Stimulated activated naive B cell treated with anti-CD40 and anti-IgM and Interleukin-4, amounts not matched to agents 10 μg/mL and 1 μg/mL and 100 μg/mL, for 72 hours (primary cell): Measurements from ENCODE around the gene ACTL7A.
"Not testable (repeated sequence)": the region's sequence is repeated elsewhere in the genome, so short reads cannot be mapped to it uniquely, and the experiment has no call there.

Experiments used
- ATAC-seq, 2 donors: fragments of 150-1000 bp; cut with Tn5 transposase; replicated peaks; 2 replicates each; pipeline ENCODE4 v1.10.0; 2021; ENCODE audit warnings: moderate library complexity in 1 of 2
- DNase-seq: peaks from one replicate; pipeline ENCODE4 v3.0.0; 2021
- H3K27ac Mint-ChIP-seq: one replicate; pipeline ENCODE4 v1.8.0; 2022; ENCODE audit warnings: mild to moderate bottlenecking, mixed read lengths
- H3K27me3 Mint-ChIP-seq, 2 donors: one replicate each; pipeline ENCODE4 v1.8.0; 2022; ENCODE audit warnings: mixed read lengths in 2 of 2
- H3K36me3 Mint-ChIP-seq, 2 donors: one replicate each; pipeline ENCODE4 v1.8.0; 2022; ENCODE audit warnings: mixed read lengths in 2 of 2, mild to moderate bottlenecking in 1 of 2
- H3K4me1 Mint-ChIP-seq, 2 donors: one replicate each; pipeline ENCODE4 v1.8.0; 2022; ENCODE audit warnings: mixed read lengths in 2 of 2, mild to moderate bottlenecking in 1 of 2
- H3K4me3 Mint-ChIP-seq, 2 donors: one replicate each; pipeline ENCODE4 v1.8.0; 2022; ENCODE audit warnings: mild to moderate bottlenecking in 2 of 2, mixed read lengths in 2 of 2, moderate library complexity in 1 of 2
- H3K9me3 Mint-ChIP-seq, 2 donors: one replicate each; pipeline ENCODE4 v1.8.0; 2022; ENCODE audit warnings: mixed read lengths in 2 of 2, mild to moderate bottlenecking in 1 of 2

Gene ACTL7A

DNA sequence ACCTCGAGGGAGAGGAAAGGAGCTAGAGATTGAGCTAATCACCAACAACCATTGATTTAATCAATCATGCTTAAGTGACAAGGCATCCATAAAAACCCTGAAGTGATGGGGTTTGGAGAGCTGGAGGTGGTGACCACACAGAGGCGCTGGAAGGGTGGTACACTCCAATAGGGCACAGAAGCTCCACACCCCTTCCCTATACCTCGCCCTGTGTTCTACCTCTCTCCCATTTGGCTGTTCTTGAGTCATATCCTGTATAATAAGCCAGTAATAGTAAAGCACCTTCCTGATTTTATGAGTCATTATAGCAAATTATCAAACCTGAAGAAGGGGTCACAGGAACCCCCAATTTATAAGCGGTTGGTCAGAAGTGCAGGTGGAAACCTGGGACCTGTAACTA is 24.5 kb upstream of the ACTL7A start:
- DNase-seq = no peak
- Mint-ChIP-seq H3K4me1 (peaks cover 21 to 30% of the 10 kb centered on the region in 2 donors), H3K36me3 (peaks cover 3% of the 10 kb centered on the region in 2 donors), H3K27ac (peak overlapping the region; percentile 2), H3K9me3 (no peaks in the 10 kb centered on the region), H3K27me3 (no peaks in the 10 kb centered on the region), H3K4me3 (no peak overlapping the region)
- ATAC-seq = no peak

DNA sequence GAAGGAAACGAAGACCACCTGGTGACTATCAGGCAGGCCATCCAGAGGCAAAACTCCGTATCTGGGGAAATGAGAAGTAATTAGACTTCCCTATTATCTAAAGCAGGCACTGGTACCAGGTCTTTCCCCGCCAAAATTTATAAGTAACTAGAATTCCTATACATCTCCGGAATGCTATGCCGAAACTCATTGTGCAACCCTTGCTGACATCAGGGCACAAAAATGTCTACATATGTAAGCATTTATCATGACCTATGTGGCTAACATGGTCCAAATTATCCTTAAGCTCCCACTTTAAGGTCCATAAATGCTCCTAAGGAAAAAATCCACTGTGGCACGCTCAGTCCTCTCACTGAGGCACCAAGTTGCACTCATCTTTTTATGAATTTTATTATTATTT is 24.0 kb upstream of the ACTL7A start:
- no peak for DNase-seq
- Mint-ChIP-seq H3K27ac (no peak overlapping the region), H3K4me3 (no peak overlapping the region), H3K4me1 (peaks cover 26 to 35% of the 10 kb centered on the region in 2 donors), H3K36me3 (peaks cover 1 to 3% of the 10 kb centered on the region in 2 donors), H3K9me3 (no peaks in the 10 kb centered on the region), H3K27me3 (no peaks in the 10 kb centered on the region)
- no peak for ATAC-seq

DNA sequence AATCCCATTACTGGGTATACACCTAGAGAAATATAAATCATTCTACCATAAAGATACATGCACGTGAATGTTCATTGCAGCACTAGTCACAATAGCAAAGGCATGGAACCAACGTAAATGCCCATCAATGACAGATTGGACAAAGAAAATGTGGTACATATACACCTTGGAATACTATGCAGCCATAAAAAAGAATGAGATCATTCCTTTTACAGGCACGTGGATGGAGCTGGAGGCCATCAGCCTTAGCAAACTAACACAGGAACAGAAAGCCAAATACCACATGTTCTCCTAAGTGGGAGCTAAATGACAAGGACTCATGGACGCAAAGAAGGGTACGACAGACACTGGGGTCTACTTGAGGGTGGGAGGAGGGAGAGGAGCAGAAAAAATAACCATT is 22.5 kb upstream of the ACTL7A start:
- not testable (repeated sequence) for H3K9me3 Mint-ChIP-seq, H3K27ac Mint-ChIP-seq, H3K27me3 Mint-ChIP-seq, ATAC-seq, H3K4me3 Mint-ChIP-seq, DNase-seq, H3K36me3 Mint-ChIP-seq
- peaks cover 25 to 36% of the 10 kb centered on the region in 2 donors for H3K4me1 Mint-ChIP-seq

DNA sequence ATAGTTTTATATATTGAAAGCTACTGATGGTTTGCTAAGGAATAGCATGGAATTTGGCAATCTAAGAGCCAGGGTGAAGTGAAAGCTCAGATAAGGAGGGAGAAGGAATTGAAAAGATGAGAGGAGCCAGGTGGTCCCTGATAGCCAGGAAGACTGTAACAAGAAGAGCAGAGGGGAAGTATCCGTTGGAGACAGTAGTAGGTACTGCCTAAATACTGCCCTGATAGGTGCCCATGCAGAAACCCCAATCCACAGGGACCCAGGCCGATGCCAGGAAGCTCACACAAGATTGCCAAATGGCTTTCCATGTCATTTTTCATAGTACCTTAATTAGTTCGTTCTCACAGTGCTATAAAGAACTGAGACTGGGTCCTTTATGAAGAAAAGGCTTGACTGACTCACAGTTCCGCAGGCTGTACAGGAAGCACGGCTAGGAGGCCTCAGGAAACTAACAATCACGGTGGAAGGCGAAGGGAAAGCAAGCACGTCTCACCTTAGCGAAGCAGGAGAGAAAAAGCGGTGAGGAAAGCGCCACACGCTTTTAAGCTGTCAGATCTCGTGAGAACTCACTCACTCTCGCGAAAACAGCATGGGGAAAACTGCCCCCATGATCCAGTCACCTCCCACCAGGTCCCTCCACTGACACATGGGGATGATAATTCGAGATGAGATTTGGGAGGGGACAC is 19.3 kb upstream of the ACTL7A start:
- peaks cover 10 to 22% of the 10 kb centered on the region in 2 donors for H3K4me1 Mint-ChIP-seq
- H3K36me3 Mint-ChIP-seq = peaks cover 0 to 3% of the 10 kb centered on the region in 2 donors
- H3K27ac Mint-ChIP-seq = peak overlapping the region; percentile 88

DNA sequence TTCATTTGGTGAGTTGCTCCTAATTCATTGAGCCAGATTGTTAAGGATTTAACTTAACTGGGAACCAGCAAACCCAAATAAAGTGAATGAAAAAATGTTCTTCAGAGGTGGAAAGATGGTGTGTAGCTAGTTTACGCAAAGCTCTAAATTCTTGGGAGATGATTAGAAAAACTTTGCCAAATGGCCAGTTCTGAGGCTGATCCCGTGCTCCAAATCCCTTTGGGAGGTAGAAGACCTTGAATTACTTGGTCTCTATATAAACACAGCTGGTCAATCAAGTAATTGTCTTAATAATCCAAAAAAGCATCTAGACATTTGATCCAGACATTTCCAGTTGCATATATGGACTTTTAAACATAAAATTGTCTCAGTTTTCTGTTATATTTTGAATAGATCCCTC is 17.7 kb upstream of the ACTL7A start:
- no peak for DNase-seq
- Mint-ChIP-seq H3K27ac (no peak overlapping the region), H3K36me3 (peaks cover 0 to 3% of the 10 kb centered on the region in 2 donors), H3K9me3 (no peaks in the 10 kb centered on the region), H3K27me3 (no peaks in the 10 kb centered on the region), H3K4me3 (no peak overlapping the region), H3K4me1 (peaks cover 10 to 22% of the 10 kb centered on the region in 2 donors)
- no peak for ATAC-seq

More for the DNA sequence above, 19.3 kb upstream of the ACTL7A start:
- Mint-ChIP-seq H3K4me3 (peak overlapping the region; percentile 79 to 82), H3K9me3 (no peaks in the 10 kb centered on the region), H3K27me3 (no peaks in the 10 kb centered on the region)
- ATAC-seq (peak; percentile 67 to 76), DNase-seq (peak; percentile 27)

DNA sequence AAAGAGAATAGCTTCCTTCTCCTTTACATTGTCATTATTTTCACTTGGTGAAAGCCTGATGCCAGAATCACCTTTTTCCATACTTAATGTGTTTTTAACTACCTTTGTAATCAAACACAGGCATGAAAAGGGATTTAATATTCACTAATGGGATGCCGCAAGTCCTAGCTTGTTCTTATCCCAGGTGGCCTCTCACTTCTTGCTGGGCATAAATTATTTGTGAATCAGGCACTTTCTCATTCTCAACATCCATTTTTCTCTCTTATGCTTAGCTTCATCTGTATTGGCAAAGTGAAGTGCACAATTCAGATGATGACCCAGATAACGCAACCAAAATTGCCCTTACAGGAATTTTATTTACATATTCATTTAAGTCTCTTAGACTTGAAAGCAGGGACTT is 17.2 kb upstream of the ACTL7A start:
- Mint-ChIP-seq H3K4me1 (peaks cover 10 to 22% of the 10 kb centered on the region in 2 donors), H3K36me3 (no peaks in the 10 kb centered on the region), H3K9me3 (no peaks in the 10 kb centered on the region), H3K27ac (no peak overlapping the region), H3K4me3 (no peak overlapping the region), H3K27me3 (no peaks in the 10 kb centered on the region)
- DNase-seq (no peak), ATAC-seq (no peak)

DNA sequence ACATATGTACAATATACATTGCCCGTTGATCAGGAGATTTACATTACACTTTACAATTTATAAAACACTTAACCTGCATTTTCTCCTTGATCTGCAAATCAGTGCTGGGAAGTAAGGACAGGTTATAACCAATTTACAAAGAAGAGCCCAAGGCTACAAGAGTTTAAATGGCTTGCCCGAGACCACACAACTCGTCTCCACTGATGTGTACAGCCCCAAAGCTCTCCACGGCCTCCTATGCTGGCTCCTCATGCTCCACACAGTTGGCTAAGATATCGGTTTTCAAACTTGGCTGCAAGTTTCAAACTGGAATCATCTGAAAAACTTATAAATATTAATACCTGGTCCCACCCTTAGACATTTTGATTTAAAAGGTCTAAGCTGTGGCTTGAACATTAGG is 16.6 kb upstream of the ACTL7A start:
- Mint-ChIP-seq H3K36me3 (no peaks in the 10 kb centered on the region), H3K27ac (no peak overlapping the region)

DNA sequence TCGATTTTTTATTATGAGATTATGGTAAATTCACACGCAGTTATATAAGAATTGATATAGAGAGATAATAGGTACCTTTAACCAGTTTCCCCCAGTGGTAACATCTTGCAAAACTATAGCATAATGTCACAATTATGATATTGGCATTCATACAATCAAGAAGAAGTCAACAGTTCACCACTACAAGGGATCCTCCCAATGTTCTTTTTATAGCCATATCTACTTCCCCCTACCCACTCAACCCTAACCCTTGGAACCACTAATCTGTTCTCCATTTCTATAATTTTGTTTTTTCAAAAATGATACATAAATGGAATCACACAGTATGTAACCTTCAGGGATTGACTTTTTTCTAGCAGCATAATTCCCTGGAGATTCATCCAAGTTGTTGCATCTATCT is 16.1 kb upstream of the ACTL7A start:
- H3K9me3 Mint-ChIP-seq = no peaks in the 10 kb centered on the region
- H3K4me1 Mint-ChIP-seq = peaks cover 10 to 22% of the 10 kb centered on the region in 2 donors
- no peak overlapping the region for H3K4me3 Mint-ChIP-seq
- H3K27me3 Mint-ChIP-seq = no peaks in the 10 kb centered on the region
- no peaks in the 10 kb centered on the region for H3K36me3 Mint-ChIP-seq
- no peak overlapping the region for H3K27ac Mint-ChIP-seq
- ATAC-seq (no peak), DNase-seq (no peak)

More for the DNA sequence above, 16.6 kb upstream of the ACTL7A start:
- Mint-ChIP-seq H3K27me3 (no peaks in the 10 kb centered on the region), H3K4me1 (peaks cover 10 to 22% of the 10 kb centered on the region in 2 donors), H3K4me3 (no peak overlapping the region), H3K9me3 (no peaks in the 10 kb centered on the region)
- no peak for ATAC-seq
- DNase-seq = no peak

DNA sequence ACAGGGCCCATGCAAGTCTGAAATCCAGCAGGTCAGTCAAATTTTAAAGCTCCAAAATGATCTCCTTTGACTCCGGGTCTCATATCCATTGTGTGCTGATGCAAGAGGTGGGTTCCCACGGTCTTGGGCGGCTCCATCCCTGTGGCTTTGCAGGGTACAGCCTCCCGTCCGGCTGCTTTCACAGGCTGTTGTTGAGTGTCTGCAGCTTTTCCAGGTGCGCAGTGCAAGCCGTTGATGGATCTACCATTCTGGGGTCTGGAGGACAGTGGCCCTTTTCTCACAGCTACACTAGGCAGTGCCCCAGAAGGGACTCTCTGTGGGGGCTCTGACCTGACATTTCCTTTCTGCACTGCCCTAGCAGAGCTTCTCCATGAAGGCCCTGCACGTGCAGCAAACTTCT is 13.8 kb upstream of the ACTL7A start:
- not testable (repeated sequence) for ATAC-seq, H3K4me3 Mint-ChIP-seq, H3K27ac Mint-ChIP-seq, H3K27me3 Mint-ChIP-seq, DNase-seq, H3K4me1 Mint-ChIP-seq, H3K36me3 Mint-ChIP-seq, H3K9me3 Mint-ChIP-seq

DNA sequence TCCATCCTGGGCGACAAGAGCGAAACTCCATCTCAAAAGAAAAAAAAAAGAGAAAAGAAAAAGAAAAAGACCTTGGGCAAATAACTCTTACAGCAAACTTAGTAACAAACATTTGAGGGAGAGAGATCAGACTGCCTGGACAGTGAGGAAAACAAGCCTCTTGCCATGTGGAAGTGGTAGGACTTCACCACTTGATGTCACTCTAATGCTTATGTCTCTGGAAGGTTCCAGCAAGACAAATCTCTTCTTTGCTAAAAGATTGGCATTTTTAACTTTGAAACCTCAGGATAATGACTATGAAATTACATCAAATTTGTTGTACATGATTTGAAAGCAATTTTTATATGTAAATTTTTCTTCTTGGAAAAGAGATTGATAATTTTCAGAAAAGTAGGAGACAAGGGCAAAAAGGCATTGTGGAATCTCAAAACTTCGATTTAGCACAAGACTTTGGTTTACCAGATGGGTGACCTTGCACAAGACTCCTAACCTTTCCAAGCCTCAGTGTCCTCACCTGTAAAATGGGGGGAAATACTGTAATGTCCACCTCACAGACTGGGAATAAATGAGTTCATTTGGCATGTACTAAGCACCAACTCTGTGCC is 11.7 kb upstream of the ACTL7A start:
- Mint-ChIP-seq H3K4me3 (no peak overlapping the region), H3K27me3 (no peaks in the 10 kb centered on the region), H3K9me3 (no peaks in the 10 kb centered on the region), H3K36me3 (no peaks in the 10 kb centered on the region), H3K4me1 (peaks cover 0 to 9% of the 10 kb centered on the region in 2 donors), H3K27ac (no peak overlapping the region)
- no peak for DNase-seq
- no peak for ATAC-seq

DNA sequence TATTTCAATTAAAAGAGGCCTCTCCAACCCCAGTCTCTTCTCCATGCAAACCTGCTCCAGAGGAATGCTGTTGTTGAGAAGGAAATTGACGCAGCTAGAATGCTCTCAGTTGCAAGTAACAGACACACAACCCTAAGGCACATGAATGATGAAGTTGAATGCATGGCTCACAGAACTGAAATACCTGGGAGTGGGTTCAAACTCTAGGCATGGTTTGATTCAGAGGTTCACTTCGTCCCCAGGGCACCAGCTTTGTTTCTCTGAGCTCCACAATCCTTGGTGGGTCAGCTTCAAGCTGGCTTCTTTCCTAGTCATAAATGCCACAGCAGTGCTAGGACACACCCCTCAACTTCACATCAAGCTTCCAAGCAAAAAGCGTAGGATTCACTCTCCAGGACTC is 10.9 kb upstream of the ACTL7A start:
- Mint-ChIP-seq H3K4me1 (peaks cover 0 to 6% of the 10 kb centered on the region in 2 donors), H3K9me3 (no peaks in the 10 kb centered on the region), H3K27me3 (no peaks in the 10 kb centered on the region), H3K4me3 (no peak overlapping the region), H3K27ac (no peak overlapping the region), H3K36me3 (no peaks in the 10 kb centered on the region)
- no peak for DNase-seq
- ATAC-seq = no peak

DNA sequence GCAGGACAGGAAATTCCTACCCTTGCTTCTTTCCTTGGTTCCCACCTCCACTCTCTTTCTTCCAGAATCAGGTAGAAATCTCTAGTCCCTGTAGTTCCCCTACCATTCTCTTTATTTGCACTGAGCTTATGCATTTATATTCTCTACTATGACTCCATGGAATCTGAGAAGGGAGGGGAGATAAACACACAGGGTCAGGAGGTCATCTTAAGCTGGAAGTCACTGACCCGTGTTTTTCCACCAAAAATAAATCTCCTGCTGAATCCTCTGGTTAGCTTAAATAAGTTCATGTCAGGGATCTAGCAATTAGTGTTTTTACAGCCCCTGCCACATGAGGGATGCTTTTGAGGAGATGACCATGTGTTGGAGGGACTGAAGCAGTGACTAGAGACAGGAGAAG is 10.0 kb upstream of the ACTL7A start:
- Mint-ChIP-seq H3K4me3 (no peak overlapping the region), H3K4me1 (no peaks in the 10 kb centered on the region), H3K36me3 (no peaks in the 10 kb centered on the region), H3K9me3 (no peaks in the 10 kb centered on the region), H3K27me3 (no peaks in the 10 kb centered on the region), H3K27ac (no peak overlapping the region)
- ATAC-seq (no peak), DNase-seq (no peak)

DNA sequence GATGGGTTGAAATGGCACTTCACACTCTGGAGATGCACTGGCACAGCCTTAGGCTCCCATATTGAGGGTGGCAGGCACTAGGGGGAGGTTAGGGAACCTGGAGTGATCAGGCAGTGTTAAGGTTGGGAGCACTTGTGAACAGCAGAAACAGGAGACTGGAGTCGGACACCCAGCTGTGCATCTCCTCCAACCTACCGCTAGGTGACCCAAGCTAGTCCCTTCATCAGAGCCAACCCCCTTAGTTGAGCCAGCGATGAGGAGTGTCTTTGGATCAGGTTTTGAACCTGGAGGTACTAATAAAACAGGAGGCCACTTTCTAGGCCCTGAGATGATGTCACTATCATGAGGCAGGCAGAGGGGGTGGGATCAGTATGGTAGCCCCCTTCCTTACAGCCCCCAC is 8.0 kb upstream of the ACTL7A start:
- H3K4me3 Mint-ChIP-seq = no peak overlapping the region
- no peaks in the 10 kb centered on the region for H3K36me3 Mint-ChIP-seq
- DNase-seq (no peak), ATAC-seq (no peak)
- no peaks in the 10 kb centered on the region for H3K4me1 Mint-ChIP-seq
- H3K9me3 Mint-ChIP-seq = no peaks in the 10 kb centered on the region
- no peak overlapping the region for H3K27ac Mint-ChIP-seq
- H3K27me3 Mint-ChIP-seq = no peaks in the 10 kb centered on the region

DNA sequence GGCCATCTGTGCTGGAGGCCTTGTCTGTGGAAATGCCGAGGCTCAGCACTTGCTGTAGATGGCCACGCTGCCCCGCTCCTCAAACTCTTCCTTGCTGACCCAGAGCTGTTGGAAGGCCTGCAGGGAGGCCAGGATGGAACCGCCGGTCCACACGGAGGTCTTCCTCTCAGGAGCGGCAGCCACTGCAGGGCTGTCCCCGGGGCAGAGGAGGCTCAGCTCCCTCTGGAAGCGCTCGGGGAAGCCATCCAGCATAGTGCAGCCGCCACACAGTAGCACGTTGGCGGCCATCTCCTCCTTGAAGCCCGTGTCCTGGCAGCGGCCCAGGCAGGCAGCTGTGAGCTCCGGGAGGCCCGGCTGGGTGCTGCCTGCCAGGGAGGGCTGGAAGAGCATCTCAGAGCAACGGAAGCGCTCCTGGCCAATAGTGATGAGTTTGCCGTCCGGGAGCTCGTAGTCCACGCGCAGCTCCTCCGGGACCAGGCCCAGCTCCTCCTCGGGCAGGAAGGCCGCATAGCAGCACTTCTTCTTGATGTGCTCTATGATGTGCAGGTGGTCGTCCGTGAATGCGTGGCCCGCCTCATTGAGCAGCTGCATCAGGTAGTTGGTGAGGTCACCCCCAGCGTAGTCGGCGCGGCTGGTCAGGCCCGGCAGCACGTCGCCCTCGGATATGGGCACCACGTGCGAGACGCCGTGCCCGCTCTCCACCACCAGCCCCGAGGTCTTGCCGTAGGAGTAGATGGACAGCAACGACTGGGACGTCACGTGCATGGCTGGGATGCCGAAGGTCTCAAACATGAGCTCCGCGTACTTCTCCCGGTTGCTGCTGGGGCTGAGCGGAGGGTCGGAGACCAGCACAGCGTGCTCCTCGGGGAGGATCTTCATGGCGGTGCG is 7.2 kb upstream of the ACTL7A start:
- Mint-ChIP-seq H3K36me3 (no peaks in the 10 kb centered on the region), H3K9me3 (no peaks in the 10 kb centered on the region), H3K27me3 (no peaks in the 10 kb centered on the region), H3K4me3 (no peak overlapping the region), H3K27ac (no peak overlapping the region), H3K4me1 (peaks cover 0 to 7% of the 10 kb centered on the region in 2 donors)
- no peak for ATAC-seq
- DNase-seq = no peak

DNA sequence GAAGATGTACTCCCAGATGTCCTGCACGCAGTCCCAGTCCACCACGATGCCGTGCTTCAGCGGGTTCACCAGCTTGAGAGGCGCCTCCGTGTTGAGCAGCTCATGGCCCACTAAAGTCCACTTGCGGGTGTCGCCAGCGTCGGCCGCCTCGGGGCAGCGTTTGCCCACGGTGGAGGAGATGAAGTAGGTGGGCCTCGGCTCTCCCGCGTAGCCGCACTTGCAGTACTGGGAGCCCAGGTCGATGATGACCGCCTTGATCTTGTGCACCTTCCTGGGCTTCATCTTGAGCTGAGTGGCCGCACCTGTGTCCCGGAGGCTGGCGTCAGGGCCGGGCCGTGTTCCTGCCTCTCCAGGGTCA is 6.6 kb upstream of the ACTL7A start:
- Mint-ChIP-seq H3K36me3 (no peaks in the 10 kb centered on the region), H3K9me3 (no peaks in the 10 kb centered on the region), H3K27me3 (no peaks in the 10 kb centered on the region), H3K4me3 (no peak overlapping the region), H3K4me1 (peaks cover 0 to 8% of the 10 kb centered on the region in 2 donors), H3K27ac (no peak overlapping the region)
- no peak for DNase-seq
- ATAC-seq = no peak
